Renal cortex interstitium (tissue), 11 donors: Measurements from ENCODE around the gene IGFN1. TPM values are rescaled to one million over a fixed set of nuclear protein-coding genes. Genes with fewer than 3 reads are reported as not detected.
"Not testable (repeated sequence)": the region's sequence is repeated elsewhere in the genome, so short reads cannot be mapped to it uniquely, and the experiment has no call there.

ENCODE experiments used
- DNase-seq, 11 donors: peaks; one replicate each; pipeline ENCODE4 v3.0.0-alpha.2; 2013; ENCODE audit warnings: low read depth in 9 of 11, low spot score in 4 of 11; ENCODE audit errors: extremely low read depth in 1 of 11
- polyA plus RNA-seq, 3 donors: library from polyadenylated mRNA; unstranded; fragments of 120-200 nt; gene quantifications; one replicate each; pipeline ENCODE4 v1.2.1, GENCODE V29; 2013; ENCODE audit not compliant: insufficient read length in 3 of 3

Gene IGFN1
- polyA plus RNA-seq, 3 donors: 0.79 to 1.3 (median 1.0) TPM

DNA sequence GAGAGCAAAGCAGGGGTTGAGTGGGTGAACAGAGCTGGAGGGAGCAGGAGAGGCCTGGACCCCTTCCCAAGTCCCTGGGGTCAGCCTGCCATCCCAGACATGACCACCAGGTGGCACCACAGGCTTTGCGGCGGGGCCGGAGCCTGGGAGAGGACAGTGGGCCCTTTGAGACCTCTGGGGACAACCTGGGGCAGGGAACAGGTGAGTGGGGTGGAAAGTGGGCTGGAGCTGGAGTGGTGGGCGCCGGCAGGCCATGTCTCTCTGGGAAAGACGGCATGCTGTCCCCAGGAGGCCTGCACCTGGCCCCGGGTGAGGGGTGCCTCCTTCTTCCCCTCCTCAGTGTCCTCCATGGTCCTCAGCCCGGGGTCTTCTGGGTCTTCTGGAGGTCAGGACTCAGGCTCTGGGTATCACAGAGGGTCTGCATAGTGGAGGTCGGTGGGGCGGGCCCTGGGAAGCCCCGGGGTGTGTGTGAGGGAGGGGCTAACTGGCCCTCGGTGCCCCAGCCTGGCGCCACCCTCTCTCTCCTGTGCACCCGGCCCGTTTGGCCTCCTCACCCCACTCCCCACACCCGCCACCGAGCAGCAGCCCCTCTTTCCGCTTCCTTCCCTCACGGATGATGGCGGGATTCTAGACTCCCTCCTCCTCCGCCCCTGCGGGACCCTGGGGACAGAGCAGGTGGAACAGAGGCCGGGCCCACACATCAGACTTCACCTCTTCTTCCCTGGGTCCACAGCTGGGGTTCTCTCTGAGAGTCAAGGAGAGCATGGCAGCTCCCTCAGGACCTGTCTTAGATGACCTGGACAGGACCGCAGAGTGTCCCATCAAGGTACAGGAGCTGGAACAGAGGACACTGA is 64.2 kb downstream of the IGFN1 start:
- DNase-seq: peak in 8 of 11 donors; percentile 19 to 48 (median 42)

- DNase-seq: no peak
Observed at GRCh38 chr1:201255479-201256362, 65.1 kb downstream of the IGFN1 start.

- DNase-seq: not testable (repeated sequence)
Observed at GRCh38 chr1:201258132-201258531, 67.5 kb downstream of the IGFN1 start.

DNA sequence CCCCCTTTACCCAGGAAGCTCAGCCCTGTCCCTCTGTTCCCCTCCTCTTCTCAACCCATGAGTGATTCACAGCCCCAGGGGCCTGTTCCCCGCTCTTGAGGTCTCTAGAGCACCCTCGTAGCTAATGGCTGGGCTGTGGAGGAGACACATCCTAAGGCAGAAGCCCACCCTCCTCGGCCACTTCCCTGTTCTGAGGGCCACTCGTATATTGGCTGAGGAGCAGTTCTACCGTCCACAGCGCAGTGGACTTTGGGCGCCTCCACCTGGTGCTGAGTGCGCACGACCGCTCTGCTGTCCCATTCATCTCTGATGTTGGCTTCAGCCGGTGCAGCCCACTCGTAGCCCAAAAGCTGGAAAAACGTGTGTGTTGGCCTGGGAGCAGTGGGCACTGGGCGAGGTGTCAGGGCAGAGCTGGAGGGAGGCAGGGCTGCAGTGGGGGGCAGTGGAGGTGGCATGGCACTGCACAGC is 68.2 kb downstream of the IGFN1 start:
- DNase-seq: no peak

GRCh38 chr1:201259476-201260235 is 69.0 kb downstream of the IGFN1 start:
- DNase-seq: no peak

DNA sequence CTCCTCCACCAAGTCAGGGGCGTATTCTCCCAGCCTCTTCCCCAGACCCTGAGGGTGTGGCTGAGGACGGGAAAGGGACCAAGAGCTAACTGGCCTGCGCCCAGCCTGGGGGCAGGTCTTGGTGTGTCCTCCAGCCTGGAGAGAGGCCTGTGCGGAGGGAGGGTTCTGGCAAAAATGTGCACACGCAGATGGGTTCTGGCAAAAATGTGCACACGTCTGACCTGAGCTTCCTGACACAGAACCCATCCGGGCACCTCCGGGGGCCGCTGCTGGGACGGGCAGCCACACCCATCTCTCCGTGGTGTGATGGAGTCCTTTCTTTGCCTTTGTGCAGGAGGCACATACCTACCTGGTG is 69.6 kb downstream of the IGFN1 start:
- no peak for DNase-seq

DNA sequence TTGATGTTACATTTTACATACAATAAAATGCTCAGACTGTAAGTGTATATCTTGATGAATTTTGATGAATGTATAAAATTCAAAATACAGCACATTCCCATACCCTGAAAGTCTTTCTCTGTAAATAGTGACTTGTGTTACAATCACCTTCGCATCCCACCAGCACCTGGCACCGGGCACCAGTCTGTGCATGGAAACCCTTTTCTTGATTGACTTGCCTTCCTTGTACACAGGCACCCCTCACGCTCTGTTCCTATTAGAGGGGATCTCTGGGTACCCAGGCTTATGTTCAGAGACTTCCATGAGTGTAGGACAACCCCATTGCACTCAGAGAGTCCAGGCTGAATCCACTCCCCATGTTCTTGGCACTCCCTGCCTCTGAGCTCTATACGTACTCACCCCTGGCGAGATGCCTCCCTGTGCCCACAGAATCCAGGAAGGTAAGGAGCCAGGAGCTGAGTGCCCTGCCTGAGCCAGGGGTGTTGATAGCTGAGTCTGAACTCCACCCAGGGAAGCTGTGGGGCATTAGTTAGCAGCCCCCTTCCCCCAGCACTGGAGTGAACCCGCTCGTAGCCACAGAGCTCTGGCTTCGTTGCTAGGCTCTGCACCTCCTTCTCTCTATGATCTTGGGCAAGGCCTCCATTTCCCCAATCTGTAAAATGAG is 70.2 kb downstream of the IGFN1 start:
- DNase-seq: no peak

GRCh38 chr1:201261771-201262547 is 71.3 kb downstream of the IGFN1 start:
- DNase-seq: no peak

DNA sequence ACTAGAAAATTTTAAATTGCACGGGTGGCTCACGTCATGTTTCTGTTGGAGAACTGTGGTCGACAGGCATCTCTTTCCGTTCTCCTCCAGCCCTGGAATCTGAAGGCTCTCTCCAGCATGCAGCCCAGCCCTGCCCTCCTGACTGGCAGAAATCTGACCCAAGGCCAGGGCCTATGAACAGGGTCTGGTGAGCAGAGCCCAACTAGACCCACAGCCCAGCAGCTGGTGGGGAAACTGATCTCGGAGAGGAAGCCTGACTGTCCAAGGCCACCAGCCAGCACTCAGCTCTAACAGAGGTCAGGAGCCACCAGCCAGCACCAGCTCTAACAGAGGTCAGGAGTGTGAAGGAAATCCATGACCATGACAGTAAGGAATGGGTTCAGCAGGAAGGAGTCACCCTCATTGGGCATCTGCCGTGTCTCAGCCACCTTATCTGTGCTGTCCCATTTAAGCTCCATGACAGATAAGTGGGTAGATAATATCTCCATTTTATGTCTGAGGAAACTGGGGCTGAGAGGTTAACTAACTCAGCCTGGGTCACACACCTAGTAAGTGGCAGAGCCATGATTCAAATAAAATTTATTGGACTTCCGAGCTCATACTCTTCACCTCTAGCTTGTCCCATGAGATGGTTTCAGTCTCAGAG is 72.5 kb downstream of the IGFN1 start:
- no peak for DNase-seq

- DNase-seq: no peak
Observed at GRCh38 chr1:201264072-201264471, 73.4 kb downstream of the IGFN1 start.

DNA sequence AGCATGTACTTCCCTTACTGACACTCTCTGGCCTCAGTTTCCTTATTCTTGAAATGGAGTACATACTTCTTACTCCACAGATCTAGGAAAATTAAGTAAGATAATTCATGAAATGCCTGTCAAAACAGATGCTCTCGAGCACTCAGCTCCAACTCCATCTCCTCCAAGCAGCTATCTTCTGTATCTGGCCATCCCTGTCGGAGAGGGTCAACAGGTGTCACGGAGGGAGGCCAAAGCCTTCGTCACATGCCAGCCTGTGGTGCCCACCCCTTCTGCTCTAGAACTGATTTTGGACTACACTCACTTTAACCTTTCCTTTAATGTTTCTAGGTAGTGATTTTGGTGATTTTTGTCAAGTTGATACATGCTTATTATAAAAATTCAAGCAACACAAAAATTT is 73.9 kb downstream of the IGFN1 start:
- no peak for DNase-seq

- DNase-seq: no peak
Observed at GRCh38 chr1:201265756-201266155, 75.1 kb downstream of the IGFN1 start.

GRCh38 chr1:201266276-201266675 is 75.7 kb downstream of the IGFN1 start:
- DNase-seq: no peak

GRCh38 chr1:201266774-201267173 is 76.2 kb downstream of the IGFN1 start:
- no peak for DNase-seq

- no peak for DNase-seq
Observed at GRCh38 chr1:201267481-201268229, 77.0 kb downstream of the IGFN1 start.

GRCh38 chr1:201268604-201269151 is 78.1 kb downstream of the IGFN1 start:
- DNase-seq: peak in 2 of 11 donors; percentile 9 to 24

GRCh38 chr1:201269281-201269680 is 78.7 kb downstream of the IGFN1 start:
- no peak for DNase-seq
